Activated T-cell treated with anti-CD3 and anti-CD28 coated beads, Interleukin-2, amount 50 U/mL, for 72 hours (primary cell): ENCODE results near the gene POGLUT2. TPM values are rescaled to one million over a fixed set of nuclear protein-coding genes. Genes with fewer than 3 reads are reported as not detected.

Source experiments
- ATAC-seq, 2 donors: fragments of 150-1000 bp; cut with Tn5 transposase; replicated peaks in 1 of 2; 2 replicates each; pipeline ENCODE4 v1.10.0; 2021; ENCODE audit warnings: moderate library complexity in 2 of 2, mild to moderate bottlenecking in 1 of 2
- DNase-seq, 2 donors: peaks; one replicate each; pipeline ENCODE4 v3.0.0; 2021 to 2022; ENCODE audit warnings: mixed read lengths in 1 of 2
- H3K27ac Mint-ChIP-seq: one replicate; pipeline ENCODE4 v1.8.0; 2022; ENCODE audit warnings: mild to moderate bottlenecking, moderate library complexity, mixed read lengths
- H3K27me3 Mint-ChIP-seq: one replicate; pipeline ENCODE4 v1.8.0; 2022; ENCODE audit warnings: low read depth, mixed read lengths
- H3K36me3 Mint-ChIP-seq, 2 donors: one replicate each; pipeline ENCODE4 v1.8.0; 2022; ENCODE audit warnings: mixed read lengths in 2 of 2, mild to moderate bottlenecking in 1 of 2; ENCODE audit not compliant: insufficient read depth in 2 of 2
- H3K4me1 Mint-ChIP-seq: one replicate; pipeline ENCODE4 v1.8.0; 2022; ENCODE audit warnings: low read depth, mixed read lengths
- H3K4me3 Mint-ChIP-seq, 2 donors: one replicate each; pipeline ENCODE4 v1.8.0; 2022; ENCODE audit warnings: mild to moderate bottlenecking in 2 of 2, mixed read lengths in 2 of 2, moderate library complexity in 2 of 2
- H3K9me3 Mint-ChIP-seq, 2 donors: one replicate each; pipeline ENCODE4 v1.8.0; 2022; ENCODE audit warnings: mixed read lengths in 2 of 2
- total RNA-seq, 2 donors: library from RNA; stranded (reverse); gene quantifications; one replicate each; pipeline ENCODE4 v1.2.3, GENCODE V29; 2022

Gene POGLUT2
- total RNA-seq, result 1 to 10 TPM; 4.2 to 6.0 TPM

- Mint-ChIP-seq H3K36me3 (peaks cover 0 to 3% of the 10 kb centered on the region in 2 donors), H3K4me3 (peak within 1 kb of the TSS; percentile 96 to 98), H3K9me3 (no peaks in the 10 kb centered on the region), H3K27ac (peak within 1 kb of the TSS; percentile 63), H3K27me3 (peaks cover 10% of the 10 kb centered on the region), H3K4me1 (peaks cover 23% of the 10 kb centered on the region)
- DNase-seq (peak; percentile 86 to 90), ATAC-seq (peak; percentile 89 to 90)
These were observed at the start of gene POGLUT2, which contains the start of gene BIVM for GRCh38 chr13:102798581-102799425. TSS of gene POGLUT2 (minus strand) at chr13:102798976. CDS start at chr13:102798670, 306 bp downstream. TSS of gene BIVM (plus strand) at chr13:102799119. CDS start at chr13:102807268, 8,149 bp downstream.

- peak overlapping the region; percentile 91 to 99 for H3K4me3 Mint-ChIP-seq
- ATAC-seq (no peak), DNase-seq (no peak)
- no peaks in the 10 kb centered on the region for H3K9me3 Mint-ChIP-seq
- H3K36me3 Mint-ChIP-seq, result peaks cover 5 to 9% of the 10 kb centered on the region in 2 donors
- H3K27ac Mint-ChIP-seq, result peak overlapping the region; percentile 99
- peaks cover 47% of the 10 kb centered on the region for H3K4me1 Mint-ChIP-seq
- H3K27me3 Mint-ChIP-seq, result no peaks in the 10 kb centered on the region
These were observed 48.8 kb upstream of the POGLUT2 start for GRCh38 chr13:102847272-102848234.

GRCh38 chr13:102846261-102847015, 47.7 kb upstream of the POGLUT2 start:
- Mint-ChIP-seq H3K36me3 (peaks cover 5% of the 10 kb centered on the region in 2 donors), H3K4me3 (peak overlapping the region; percentile 91 to 99), H3K4me1 (peaks cover 44% of the 10 kb centered on the region), H3K27me3 (no peaks in the 10 kb centered on the region), H3K9me3 (no peaks in the 10 kb centered on the region), H3K27ac (peak overlapping the region; percentile 99)
- DNase-seq, result peak; percentile 35 to 46
- ATAC-seq, result peak; percentile 50 to 51

GRCh38 chr13:102845630-102846260, 47.0 kb upstream of the POGLUT2 start, which contains the start of gene ERCC5:
TSS of gene ERCC5 (plus strand) at chr13:102846032. CDS start at chr13:102846267, 235 bp downstream.
- peaks cover 42% of the 10 kb centered on the region for H3K4me1 Mint-ChIP-seq
- H3K4me3 Mint-ChIP-seq, result peak within 1 kb of the TSS; percentile 91 to 99
- peak; percentile 93 to 94 for ATAC-seq
- peaks cover 5% of the 10 kb centered on the region in 2 donors for H3K36me3 Mint-ChIP-seq
- peak; percentile 96 for DNase-seq
- H3K27me3 Mint-ChIP-seq, result no peaks in the 10 kb centered on the region
- peak within 1 kb of the TSS; percentile 99 for H3K27ac Mint-ChIP-seq
- no peaks in the 10 kb centered on the region for H3K9me3 Mint-ChIP-seq

- ATAC-seq, result peak; percentile 7 to 12
- H3K36me3 Mint-ChIP-seq, result peaks cover 5% of the 10 kb centered on the region in 2 donors
These were observed 46.5 kb upstream of the POGLUT2 start for GRCh38 chr13:102845289-102845629.

GRCh38 chr13:102839462-102839861, 40.7 kb upstream of the POGLUT2 start:
- no peak overlapping the region for H3K4me3 Mint-ChIP-seq
- H3K27ac Mint-ChIP-seq, result no peak overlapping the region
- peaks cover 3 to 6% of the 10 kb centered on the region in 2 donors for H3K36me3 Mint-ChIP-seq

More at GRCh38 chr13:102845289-102845629, 46.5 kb upstream of the POGLUT2 start:
- no peaks in the 10 kb centered on the region for H3K9me3 Mint-ChIP-seq
- H3K4me3 Mint-ChIP-seq, result peak overlapping the region; percentile 91 to 99
- no peak for DNase-seq
- peaks cover 38% of the 10 kb centered on the region for H3K4me1 Mint-ChIP-seq
- H3K27me3 Mint-ChIP-seq, result no peaks in the 10 kb centered on the region
- H3K27ac Mint-ChIP-seq, result peak overlapping the region; percentile 99

GRCh38 chr13:102838982-102839381, 40.2 kb upstream of the POGLUT2 start:
- Mint-ChIP-seq H3K9me3 (no peaks in the 10 kb centered on the region), H3K27ac (no peak overlapping the region), H3K36me3 (peaks cover 3 to 6% of the 10 kb centered on the region in 2 donors)

More at GRCh38 chr13:102839462-102839861, 40.7 kb upstream of the POGLUT2 start:
- no peak for DNase-seq
- H3K27me3 Mint-ChIP-seq, result no peaks in the 10 kb centered on the region
- H3K9me3 Mint-ChIP-seq, result no peaks in the 10 kb centered on the region
- ATAC-seq, result no peak
- peaks cover 2% of the 10 kb centered on the region for H3K4me1 Mint-ChIP-seq

GRCh38 chr13:102838273-102838672, 39.5 kb upstream of the POGLUT2 start:
- Mint-ChIP-seq H3K9me3 (no peaks in the 10 kb centered on the region), H3K36me3 (peaks cover 3 to 4% of the 10 kb centered on the region in 2 donors), H3K4me3 (no peak overlapping the region), H3K27ac (no peak overlapping the region), H3K4me1 (no peaks in the 10 kb centered on the region), H3K27me3 (no peaks in the 10 kb centered on the region)
- no peak for DNase-seq
- no peak for ATAC-seq

More at GRCh38 chr13:102838982-102839381, 40.2 kb upstream of the POGLUT2 start:
- Mint-ChIP-seq H3K27me3 (no peaks in the 10 kb centered on the region), H3K4me1 (no peaks in the 10 kb centered on the region), H3K4me3 (no peak overlapping the region)
- no peak for ATAC-seq
- no peak for DNase-seq

- no peak overlapping the region for H3K27ac Mint-ChIP-seq
- no peak for DNase-seq
- no peak overlapping the region for H3K4me3 Mint-ChIP-seq
- H3K27me3 Mint-ChIP-seq, result no peaks in the 10 kb centered on the region
- peaks cover 3 to 6% of the 10 kb centered on the region in 2 donors for H3K36me3 Mint-ChIP-seq
- H3K9me3 Mint-ChIP-seq, result no peaks in the 10 kb centered on the region
- no peak for ATAC-seq
- H3K4me1 Mint-ChIP-seq, result no peaks in the 10 kb centered on the region
These were observed 37.7 kb upstream of the POGLUT2 start for GRCh38 chr13:102836471-102836870.

- Mint-ChIP-seq H3K9me3 (no peaks in the 10 kb centered on the region), H3K27ac (no peak overlapping the region), H3K4me3 (no peak overlapping the region), H3K4me1 (no peaks in the 10 kb centered on the region), H3K27me3 (no peaks in the 10 kb centered on the region), H3K36me3 (peaks cover 5% of the 10 kb centered on the region in 2 donors)
- DNase-seq (no peak), ATAC-seq (no peak)
These were observed 31.9 kb upstream of the POGLUT2 start for GRCh38 chr13:102830646-102831045.

- DNase-seq (no peak), ATAC-seq (no peak)
- no peak overlapping the region for H3K27ac Mint-ChIP-seq
- no peaks in the 10 kb centered on the region for H3K4me1 Mint-ChIP-seq
- H3K27me3 Mint-ChIP-seq, result no peaks in the 10 kb centered on the region
- H3K36me3 Mint-ChIP-seq, result peaks cover 7 to 8% of the 10 kb centered on the region in 2 donors
- no peaks in the 10 kb centered on the region for H3K9me3 Mint-ChIP-seq
- H3K4me3 Mint-ChIP-seq, result no peak overlapping the region
These were observed 27.3 kb upstream of the POGLUT2 start for GRCh38 chr13:102825921-102826706.
